C4-2B (cell line): ENCODE data around the gene CACNG6.
A peak's percentile ranks its signal among the peaks of the same experiment; 100 is the strongest.

Experiments
- CTCF ChIP-seq: fragments of 450-650 bp; conservative IDR thresholded peaks from 2 replicates; pipeline ENCODE4 v1.5.1; 2017; ENCODE audit warnings: mild to moderate bottlenecking
- ZFX ChIP-seq: fragments of 450-650 bp; IDR thresholded peaks from 2 replicates; pipeline ENCODE4 v1.6.1; 2017

GRCh38 chr19:53989600-53990533 is 1.6 kb upstream of the CACNG6 start:
- TF ChIP-seq CTCF (no peak), ZFX (0 out of 2 replicates have a peak, but pooled peaks have one; percentile 17)
